Stimulated activated CD4-positive, alpha-beta T cell treated with anti-CD3 and anti-CD28 coated beads, Interleukin-1b, Interleukin-23, amount 100 ng/mL, for 4 hours (primary cell): Measurements from ENCODE around the gene NR2E1.

Experiments
- DNase-seq, 2 donors: peaks; one replicate each; pipeline ENCODE4 v3.0.0-alpha.2; 2020; ENCODE audit warnings: low read depth in 2 of 2

Gene NR2E1

DNA sequence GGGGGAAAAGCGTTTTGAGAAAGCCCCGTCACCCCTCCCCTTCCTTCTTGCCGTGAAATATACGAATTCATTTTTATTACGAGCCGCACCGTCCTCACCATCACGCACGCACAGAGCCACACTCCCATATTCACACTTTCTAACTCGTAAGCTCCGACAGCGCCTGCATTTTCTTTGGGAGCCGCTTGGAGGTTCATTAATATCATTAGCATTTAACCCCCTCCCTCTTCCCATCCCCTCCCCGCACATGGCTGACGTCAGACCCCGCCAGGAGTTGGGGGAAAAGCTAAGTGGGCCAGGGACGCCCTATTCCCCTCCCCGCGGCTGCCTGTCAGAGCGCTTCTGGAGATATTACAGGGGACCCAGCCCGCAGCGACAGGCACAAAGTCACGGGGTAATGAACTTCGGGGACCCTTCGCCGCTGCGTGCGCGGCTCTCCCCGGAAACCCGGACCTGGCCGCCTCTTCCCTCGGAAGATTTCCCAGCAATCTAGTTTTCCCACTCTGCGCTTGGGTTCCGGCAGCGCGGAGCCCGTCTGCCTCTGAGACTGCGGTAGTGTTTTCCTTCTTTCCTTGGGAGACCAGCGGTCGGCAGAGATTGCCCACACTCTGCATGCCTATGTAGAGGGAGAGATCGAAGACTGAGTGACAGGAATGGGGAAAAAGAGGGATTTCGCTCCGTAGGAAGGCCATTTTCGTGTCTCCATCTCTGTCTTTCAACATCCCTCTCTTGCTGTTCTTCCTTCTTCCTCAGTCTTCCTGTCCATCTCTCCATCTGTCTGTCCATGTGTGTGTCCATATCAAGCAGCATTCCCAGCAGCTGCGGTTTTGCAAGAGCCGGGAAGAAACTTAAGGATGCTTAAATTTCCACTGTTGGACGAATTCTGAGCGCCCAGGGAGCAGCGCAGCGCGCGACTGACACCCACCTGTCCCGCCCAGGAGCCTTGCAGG is at the start of gene NR2E1:
Gene NR2E1, plus strand, starts transcription at position 309 of the 950 bp plus-strand sequence. CDS start 744 bp downstream, outside the sequence.
- DNase-seq = no peak

GRCh38 chr6:108116546-108117426 is 49.0 kb upstream of the NR2E1 start:
- no peak for DNase-seq

- DNase-seq = no peak
These were observed 48.1 kb upstream of the NR2E1 start for GRCh38 chr6:108117427-108118358.

GRCh38 chr6:108118359-108118724 is 47.5 kb upstream of the NR2E1 start:
- no peak for DNase-seq

DNA sequence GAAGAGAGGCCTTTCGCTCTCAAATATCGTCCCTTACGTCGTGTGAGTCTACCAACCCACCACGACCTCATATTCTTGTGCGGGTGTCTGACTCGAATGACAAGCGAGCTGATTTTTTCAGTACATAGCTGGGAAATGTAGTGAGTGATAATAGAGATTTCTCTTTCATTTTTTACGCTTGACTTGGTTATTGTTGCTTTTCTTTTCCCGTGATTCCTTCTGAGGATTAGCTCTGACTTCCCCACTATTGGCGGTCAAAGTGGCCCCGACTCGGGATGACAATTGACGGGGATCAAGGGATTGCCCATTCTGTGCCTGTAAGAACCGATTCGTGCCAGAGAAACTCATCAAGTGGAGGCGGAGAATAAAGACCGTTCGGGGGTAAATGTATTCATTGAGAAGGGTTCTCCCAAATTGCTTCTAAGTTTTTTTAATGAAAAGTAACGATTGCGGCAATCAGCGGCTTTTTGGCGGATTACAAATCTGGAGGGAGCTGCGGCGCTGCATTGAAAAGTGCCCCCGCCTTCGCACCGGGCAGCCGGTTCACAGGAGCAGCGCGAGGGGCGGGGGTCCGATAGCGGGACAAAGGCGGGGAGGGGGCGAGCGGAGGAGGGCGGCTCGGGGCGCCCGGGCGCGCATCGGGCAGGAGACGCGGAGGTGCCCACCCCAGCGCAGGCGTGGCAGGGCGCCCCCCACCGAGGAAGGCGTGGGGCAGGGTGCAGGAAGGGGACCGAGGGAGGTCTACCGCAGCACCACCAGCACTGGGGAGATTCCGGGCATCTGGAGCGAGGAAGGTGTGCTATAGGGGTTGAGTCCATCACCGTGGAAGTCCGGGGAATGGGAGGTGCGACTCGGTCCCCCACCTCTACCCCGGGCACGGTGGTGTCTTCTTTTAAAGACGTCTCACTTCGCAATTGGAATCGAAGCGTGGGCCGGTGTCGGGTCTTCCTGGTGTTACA is 46.7 kb upstream of the NR2E1 start:
- no peak for DNase-seq

GRCh38 chr6:108119769-108120141 is 46.1 kb upstream of the NR2E1 start:
- DNase-seq = no peak

GRCh38 chr6:108120311-108120710 is 45.5 kb upstream of the NR2E1 start:
- no peak for DNase-seq

GRCh38 chr6:108121612-108122011 is 44.2 kb upstream of the NR2E1 start:
- no peak for DNase-seq

DNA sequence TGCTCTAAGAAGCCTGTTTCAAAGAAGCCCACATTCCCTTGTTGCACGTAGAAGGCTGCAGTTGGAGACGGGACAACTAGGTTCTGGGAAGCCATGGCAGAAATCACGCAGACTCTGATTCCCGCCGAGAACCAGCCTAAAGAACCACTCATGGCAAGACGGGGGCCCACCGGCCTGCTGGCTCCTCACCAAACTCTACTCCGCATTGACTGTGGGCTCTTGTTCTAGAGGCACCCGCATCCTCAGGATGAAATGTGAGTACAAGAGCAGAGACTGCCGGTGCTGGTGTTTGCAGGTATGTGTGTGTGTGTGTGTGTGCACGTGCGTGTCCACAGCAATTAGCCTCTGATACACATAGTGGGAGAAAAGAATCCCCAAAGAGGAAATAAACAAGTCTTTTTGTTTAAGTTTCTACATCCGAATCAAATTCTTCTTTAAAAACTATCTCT is 42.3 kb upstream of the NR2E1 start:
- no peak for DNase-seq

- no peak for DNase-seq
These were observed 41.9 kb upstream of the NR2E1 start for GRCh38 chr6:108123946-108124345.

DNA sequence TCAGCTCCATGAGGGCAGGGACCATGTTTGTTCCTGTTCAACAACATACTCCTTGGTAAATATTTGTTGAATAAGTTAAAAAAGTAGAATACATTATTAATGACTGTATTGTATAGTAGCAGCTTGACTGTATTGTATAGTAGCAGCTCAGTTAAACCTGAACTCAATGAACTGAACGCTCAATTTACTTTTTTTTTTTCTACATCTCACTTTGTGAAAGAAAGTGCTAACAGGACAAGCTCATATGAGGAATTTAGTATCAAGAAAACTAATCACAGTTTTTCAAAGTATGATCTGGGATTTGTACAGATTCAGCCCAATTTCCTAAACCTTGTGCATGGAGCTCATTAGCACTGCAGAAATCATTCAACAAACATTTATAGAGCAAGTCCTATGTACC is 38.8 kb upstream of the NR2E1 start:
- DNase-seq = no peak

DNA sequence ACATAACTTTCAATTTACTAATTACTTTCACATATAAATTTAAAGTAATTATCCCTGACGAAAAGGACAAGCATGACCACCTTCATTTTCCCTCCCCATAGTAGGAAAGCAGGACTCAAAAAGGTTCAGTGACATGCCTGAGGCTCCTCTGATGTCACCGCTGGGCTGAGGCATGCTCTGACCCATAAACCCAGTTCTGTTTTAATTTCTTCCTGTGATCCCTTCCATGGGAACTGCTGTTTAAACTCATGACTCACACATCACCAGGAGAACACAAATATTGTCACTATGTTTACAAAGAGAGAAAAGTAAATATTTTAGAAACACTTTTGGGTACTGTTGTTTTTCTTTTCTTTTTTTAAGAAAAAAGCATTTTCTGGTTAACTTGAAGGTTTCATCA is 38.0 kb upstream of the NR2E1 start:
- no peak for DNase-seq

- no peak for DNase-seq
These were observed 35.6 kb upstream of the NR2E1 start for GRCh38 chr6:108130262-108130661.

- DNase-seq = no peak
These were observed 33.0 kb upstream of the NR2E1 start for GRCh38 chr6:108132863-108133262.

DNA sequence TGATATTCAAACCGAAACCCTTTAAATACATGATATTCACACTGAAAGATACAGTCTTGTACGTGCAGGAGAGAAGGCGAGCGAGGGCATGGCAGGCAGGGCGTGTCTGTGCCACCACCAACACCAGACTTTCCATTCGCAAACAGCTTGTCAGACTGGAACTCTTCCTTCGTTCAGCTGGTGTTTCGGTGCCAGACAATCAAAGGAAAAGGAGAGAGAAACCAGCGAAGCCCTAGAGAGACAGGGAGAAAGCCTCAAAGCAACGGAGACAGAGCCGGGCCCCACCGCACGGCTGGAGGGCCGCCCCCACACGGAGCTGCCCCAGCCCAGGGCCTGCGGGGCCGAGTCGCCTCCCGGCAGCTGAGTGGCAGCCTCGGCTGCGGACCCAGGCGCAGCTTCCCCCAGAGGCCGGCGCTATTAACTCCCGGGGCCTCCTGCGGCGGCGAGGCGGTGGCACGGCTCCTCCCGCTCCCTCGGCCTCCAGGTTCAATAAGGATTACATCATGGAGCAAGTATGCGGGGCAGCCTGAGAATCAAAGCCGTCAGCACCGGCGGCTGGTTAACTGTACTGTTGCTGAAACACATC is 32.1 kb upstream of the NR2E1 start:
- no peak for DNase-seq

DNA sequence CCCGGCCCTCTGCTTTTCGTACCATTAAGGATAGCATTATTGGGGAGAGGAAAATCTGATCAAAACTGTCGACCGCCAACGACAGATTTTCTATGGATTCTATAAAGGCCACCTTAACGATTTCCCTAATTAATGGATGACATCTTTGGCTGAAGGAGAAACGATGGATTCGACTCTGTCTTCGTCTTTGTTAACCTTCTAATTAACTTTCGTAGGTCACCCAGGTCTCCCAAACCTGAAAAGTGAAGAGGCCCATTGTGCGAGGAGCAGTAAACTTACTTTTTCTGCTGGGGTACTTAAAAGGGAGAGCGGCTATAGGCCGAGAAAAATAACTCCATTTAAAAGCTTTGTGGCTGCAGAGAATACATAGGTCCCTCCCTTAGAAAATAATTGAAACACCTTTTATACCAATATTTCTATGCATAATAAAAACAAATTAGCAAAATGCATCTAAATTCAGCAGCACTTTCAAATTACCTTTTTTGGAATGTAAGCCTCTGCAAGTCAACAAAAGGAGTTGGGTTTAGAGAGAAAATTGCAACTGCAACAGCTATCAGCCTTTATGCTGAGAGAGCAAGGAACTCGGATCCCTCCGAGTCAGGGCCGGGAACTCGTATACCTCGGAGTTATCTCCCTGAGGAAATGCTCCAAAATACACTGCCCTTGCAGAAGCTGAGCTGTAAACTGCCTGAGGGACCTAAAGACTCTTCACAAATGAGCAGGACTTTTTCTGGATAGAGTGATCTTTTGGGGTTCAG is 31.4 kb upstream of the NR2E1 start:
- DNase-seq = no peak

DNA sequence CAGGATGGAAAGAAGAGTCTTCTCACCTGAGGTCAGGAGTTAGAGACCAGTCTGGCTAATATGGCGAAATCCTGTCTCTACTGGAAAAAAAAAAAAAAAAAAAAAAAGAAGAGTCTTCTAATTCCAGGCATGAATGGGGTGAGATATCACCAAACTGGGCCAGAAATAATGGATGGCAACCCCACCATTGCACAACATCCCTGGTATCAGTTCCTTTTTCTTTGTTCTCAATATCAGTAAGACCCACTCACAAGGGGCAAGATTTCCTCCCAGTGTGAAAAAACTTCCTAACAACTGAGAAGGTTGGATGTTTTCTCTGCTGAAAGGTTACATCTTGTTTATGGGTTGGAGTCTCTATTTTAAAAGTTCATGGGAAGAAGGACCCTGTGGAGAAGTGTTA is 23.6 kb upstream of the NR2E1 start:
- no peak for DNase-seq

- DNase-seq = no peak
These were observed 20.2 kb upstream of the NR2E1 start for GRCh38 chr6:108145639-108146038.

GRCh38 chr6:108152446-108152845 is 13.4 kb upstream of the NR2E1 start:
- no peak for DNase-seq
